Lung (tissue), 12 donors: ENCODE results near the gene TSPEAR. TPM values are rescaled to one million over a fixed set of nuclear protein-coding genes. Genes with fewer than 3 reads are reported as not detected.
"Not testable (repeated sequence)": the region's sequence is repeated elsewhere in the genome, so short reads cannot be mapped to it uniquely, and the experiment has no call there.

Experiments used
- ATAC-seq: fragments of 200-7000 bp; cut with Tn5 transposase; one replicate; pipeline ENCODE4 v1.9.1; 2020; ENCODE audit warnings: moderate number of reproducible peaks; ENCODE audit not compliant: insufficient read depth, low FRiP score
- DNase-seq, 3 donors: peaks; one replicate each; pipeline ENCODE4 v3.0.0-alpha.2; 2013 to 2017
- H3K27ac ChIP-seq, 2 donors: one replicate each; pipeline ENCODE4 v1.5.1; 2013; ENCODE audit warnings: mild to moderate bottlenecking in 2 of 2, moderate library complexity in 2 of 2, control low read depth in 1 of 2, inconsistent platforms in 1 of 2, low read depth in 1 of 2, low read length in 1 of 2
- H3K27me3 ChIP-seq, 3 donors: one replicate each; pipeline ENCODE4 v1.5.1; 2013; ENCODE audit warnings: low read length in 2 of 3; ENCODE audit not compliant: control insufficient read depth in 3 of 3, insufficient read depth in 3 of 3
- H3K36me3 ChIP-seq, 4 donors: one replicate each; pipeline ENCODE4 v1.5.1; 2013; ENCODE audit warnings: low read length in 4 of 4, mild to moderate bottlenecking in 1 of 4, moderate library complexity in 1 of 4; ENCODE audit not compliant: control insufficient read depth in 4 of 4, insufficient read depth in 4 of 4
- H3K4me1 ChIP-seq, 5 donors: one replicate each; pipeline ENCODE4 v1.5.1; 2013; ENCODE audit warnings: low read length in 5 of 5, mild to moderate bottlenecking in 2 of 5, moderate library complexity in 1 of 5; ENCODE audit not compliant: control insufficient read depth in 5 of 5, insufficient read depth in 5 of 5
- H3K4me3 ChIP-seq: one replicate; pipeline ENCODE4 v1.5.1; 2013; ENCODE audit warnings: mild to moderate bottlenecking, control low read depth, moderate library complexity
- H3K9ac ChIP-seq, 2 donors: one replicate each; pipeline ENCODE4 v1.5.1; 2013; ENCODE audit warnings: low read length in 2 of 2, control low read depth in 1 of 2; ENCODE audit not compliant: insufficient read depth in 1 of 2
- H3K9me3 ChIP-seq, 4 donors: one replicate each; pipeline ENCODE4 v1.5.1; 2013; ENCODE audit warnings: low read length in 3 of 4, mild to moderate bottlenecking in 1 of 4, moderate library complexity in 1 of 4; ENCODE audit not compliant: control insufficient read depth in 4 of 4, insufficient read depth in 3 of 4
- WGBS, 2 donors: extraction: QIAGEN DNeasy Blood & Tissue Kit; methylation state at CpG; one replicate each; pipeline ENCODE4 v1.1.7; 2013; 5-methylcytosine and 5-hydroxymethylcytosine counted together
- polyA plus RNA-seq, 2 donors: library from polyadenylated mRNA; stranded (reverse); fragments of 200-250 nt; gene quantifications; one replicate each; pipeline ENCODE4 v1.2.1, GENCODE V29; 2013
- total RNA-seq, 2 donors: library from RNA; depleted of rRNA in 1 of 2; stranded (reverse); fragments of >200 nt in 1 of 2; gene quantifications; one replicate each; pipeline ENCODE4 v1.2.1, GENCODE V29; 2014 to 2021
- TF ChIP-seq, protein P1 (sequence below): IDR thresholded peaks from 2 replicates; pipeline ENCODE4 v1.5.1; 2012; ENCODE audit warnings: mild to moderate bottlenecking; ENCODE audit errors: control extremely low read depth, extremely low read depth
- donor health status: control.
- donor health status: control.
- donor health status: Bipolar disorder and iron deficiency.
- donor health status: healthy.
- donor health status: DM: yes; HTN: yes; CAD: no.

TSPEAR gene
- total and polyA plus RNA-seq, 4 donors = 0.02 to 2.1 (median 0.27) TPM

DNA sequence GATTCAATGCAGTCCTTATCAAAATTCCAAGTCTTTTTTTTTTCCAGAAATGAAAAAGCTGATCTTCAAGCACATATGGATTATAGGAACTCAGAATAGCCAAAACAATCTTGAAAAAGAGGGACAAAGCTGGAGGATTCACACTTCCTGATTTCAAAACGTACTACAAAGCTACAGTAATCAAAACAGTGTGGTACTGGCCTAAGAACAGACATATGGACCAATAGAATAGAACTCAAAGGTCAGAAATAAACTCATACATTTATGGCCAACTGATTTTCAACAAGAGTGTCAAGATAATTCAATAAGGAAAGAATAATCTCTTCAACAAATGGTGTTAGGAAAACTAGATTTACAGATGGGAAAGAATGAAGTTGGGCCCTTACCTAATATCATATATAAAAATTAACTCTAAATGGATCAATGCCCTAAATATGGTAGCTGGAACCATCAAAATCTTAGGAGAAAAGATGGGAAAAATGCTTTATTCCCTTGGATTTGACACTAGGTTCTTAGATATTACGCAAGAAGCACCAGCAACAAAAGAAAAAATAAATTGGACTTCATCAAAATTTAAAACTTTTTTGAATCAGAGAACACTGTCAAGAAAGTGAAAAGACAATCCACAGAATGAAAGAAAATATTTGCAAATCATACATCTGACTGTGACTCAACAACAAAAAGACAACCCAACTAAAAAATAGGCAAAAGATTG, 18.4 kb downstream of the TSPEAR start:
- H3K27ac ChIP-seq = no peak overlapping the region
- TF ChIP-seq, protein P1, sequence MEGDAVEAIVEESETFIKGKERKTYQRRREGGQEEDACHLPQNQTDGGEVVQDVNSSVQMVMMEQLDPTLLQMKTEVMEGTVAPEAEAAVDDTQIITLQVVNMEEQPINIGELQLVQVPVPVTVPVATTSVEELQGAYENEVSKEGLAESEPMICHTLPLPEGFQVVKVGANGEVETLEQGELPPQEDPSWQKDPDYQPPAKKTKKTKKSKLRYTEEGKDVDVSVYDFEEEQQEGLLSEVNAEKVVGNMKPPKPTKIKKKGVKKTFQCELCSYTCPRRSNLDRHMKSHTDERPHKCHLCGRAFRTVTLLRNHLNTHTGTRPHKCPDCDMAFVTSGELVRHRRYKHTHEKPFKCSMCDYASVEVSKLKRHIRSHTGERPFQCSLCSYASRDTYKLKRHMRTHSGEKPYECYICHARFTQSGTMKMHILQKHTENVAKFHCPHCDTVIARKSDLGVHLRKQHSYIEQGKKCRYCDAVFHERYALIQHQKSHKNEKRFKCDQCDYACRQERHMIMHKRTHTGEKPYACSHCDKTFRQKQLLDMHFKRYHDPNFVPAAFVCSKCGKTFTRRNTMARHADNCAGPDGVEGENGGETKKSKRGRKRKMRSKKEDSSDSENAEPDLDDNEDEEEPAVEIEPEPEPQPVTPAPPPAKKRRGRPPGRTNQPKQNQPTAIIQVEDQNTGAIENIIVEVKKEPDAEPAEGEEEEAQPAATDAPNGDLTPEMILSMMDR = no peak
- WGBS, 2 donors = 49 to 50% methylated on average over 2 of the region's 2 CpGs
- peaks cover 0 to 17% (median 2%) of the 10 kb centered on the region in 3 donors for H3K27me3 ChIP-seq
- ATAC-seq (no peak), DNase-seq (no peak)
- no peak overlapping the region for H3K9ac ChIP-seq
- no peaks in the 10 kb centered on the region for H3K36me3 ChIP-seq
- H3K4me1 ChIP-seq = no peaks in the 10 kb centered on the region
- H3K9me3 ChIP-seq = peaks cover 0 to 10% (median 4%) of the 10 kb centered on the region in 4 donors
- H3K4me3 ChIP-seq = no peak overlapping the region

DNA sequence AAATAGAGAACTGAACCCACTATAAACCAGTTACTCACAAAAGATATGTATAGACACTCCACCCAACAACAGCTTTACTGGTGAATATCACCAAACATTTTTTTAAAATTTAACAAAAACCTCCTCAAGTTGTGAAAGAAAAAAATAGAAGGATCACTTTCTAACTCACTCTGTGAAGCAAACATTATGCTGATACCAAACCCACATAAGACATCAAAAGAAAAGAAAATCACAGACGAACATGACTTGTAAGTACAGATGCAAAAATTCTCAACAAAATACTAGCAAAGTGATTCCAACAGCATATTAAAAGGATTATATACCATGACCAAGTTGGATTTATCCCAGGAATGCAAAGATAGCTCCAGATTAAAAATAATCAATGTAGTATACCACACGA, 19.7 kb downstream of the TSPEAR start:
- Histone ChIP-seq H3K27me3 (peaks cover 0 to 18% (median 7%) of the 10 kb centered on the region in 3 donors), H3K9me3 (peaks cover 0 to 5% (median 3%) of the 10 kb centered on the region in 4 donors), H3K9ac (no peak overlapping the region), H3K36me3 (no peaks in the 10 kb centered on the region), H3K4me3 (no peak overlapping the region), H3K27ac (no peak overlapping the region), H3K4me1 (no peaks in the 10 kb centered on the region)
- no peak for ATAC-seq
- DNase-seq = no peak
- TF ChIP-seq, protein P1 = no peak
- WGBS, 2 donors = 80 to 83% methylated on average over 2 of the region's 2 CpGs

DNA sequence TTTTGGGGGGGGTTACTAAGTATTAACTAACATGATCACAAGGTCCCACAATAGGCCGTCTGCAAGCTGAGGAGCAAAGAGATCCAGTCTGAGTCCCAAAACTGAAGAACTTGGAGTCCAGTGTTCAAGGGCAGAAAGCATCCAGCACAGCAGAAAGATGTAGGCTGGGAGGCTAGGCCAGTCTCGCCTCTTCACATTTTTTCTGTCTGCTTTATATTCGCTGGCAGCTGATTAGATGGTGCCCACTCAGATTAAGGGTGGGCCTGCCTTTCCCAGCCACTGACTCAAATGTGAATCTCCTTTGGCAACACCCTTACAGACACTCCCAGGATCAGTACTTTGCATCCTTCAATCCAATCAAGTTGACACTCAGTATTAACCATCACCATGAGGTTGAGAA, 21.6 kb downstream of the TSPEAR start:
- H3K4me3 ChIP-seq, H3K27ac ChIP-seq, H3K4me1 ChIP-seq, H3K9me3 ChIP-seq, H3K36me3 ChIP-seq, H3K9ac ChIP-seq, DNase-seq, ATAC-seq: not testable (repeated sequence)
- peaks cover 0 to 18% (median 10%) of the 10 kb centered on the region in 3 donors for H3K27me3 ChIP-seq
- WGBS, 2 donors = 82 to 91% methylated on average over 3 of the region's 3 CpGs

DNA sequence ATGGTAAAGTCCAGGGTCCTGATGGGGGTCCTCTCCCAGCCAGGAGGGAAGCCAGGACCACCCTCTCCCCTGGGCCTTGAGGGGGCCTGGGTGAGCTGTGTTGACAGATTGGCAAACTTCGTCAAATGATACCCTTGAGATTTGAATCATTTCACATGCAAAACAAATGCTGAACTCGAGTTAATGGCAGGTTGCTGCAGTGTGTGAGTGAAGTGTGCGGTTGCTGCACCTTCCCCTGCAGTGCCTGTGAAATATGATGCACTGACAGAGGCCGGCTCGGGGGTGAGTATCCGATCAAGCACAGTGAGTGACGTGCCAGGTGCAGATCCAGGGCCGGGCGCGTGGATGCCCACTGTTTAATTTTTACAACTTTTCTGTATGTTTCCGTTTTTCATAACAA, 23.7 kb downstream of the TSPEAR start:
- ATAC-seq (no peak), DNase-seq (no peak)
- peaks cover 0 to 4% (median 0%) of the 10 kb centered on the region in 4 donors for H3K9me3 ChIP-seq
- TF ChIP-seq, protein P1 = no peak
- no peak overlapping the region for H3K9ac ChIP-seq
- no peaks in the 10 kb centered on the region for H3K4me1 ChIP-seq
- 62 to 75% methylated on average over 11 of the region's 11 CpGs for WGBS, 2 donors
- H3K27me3 ChIP-seq = peaks cover 0 to 18% (median 10%) of the 10 kb centered on the region in 3 donors
- no peaks in the 10 kb centered on the region for H3K36me3 ChIP-seq
- H3K4me3 ChIP-seq = no peak overlapping the region
- H3K27ac ChIP-seq = no peak overlapping the region
